HEK293 (cell line): ENCODE results near the gene CYB5RL.

Source experiments
- CTCF ChIA-PET: fragments of 350-600 bp; formaldehyde crosslinking; extraction: SDS; loops from one replicate; lab custom pipeline; 2021; ENCODE audit warnings: antibody characterized with exemption; lab: Yijun Ruan, JAX
- POLR2A ChIA-PET: fragments of 300-600 bp; formaldehyde crosslinking; extraction: SDS; loops from one replicate; lab custom pipeline; 2020; ENCODE audit warnings: antibody characterized with exemption, inconsistent platforms; lab: Yijun Ruan, JAX
- H3K27ac ChIP-seq: fragments of 200-500 bp; sonication (Bioruptor generic); 2 replicates; pipeline ENCODE4 v1.5.1; 2014; ENCODE audit warnings: low read depth, low read length, control low read depth, inconsistent platforms; ENCODE audit errors: extremely low read depth
- H3K36me3 ChIP-seq, 2 experiments: fragments of 200-500 bp in 1 of 2; sonication (Bioruptor generic) in 1 of 2; 1 replicate in 1 of 2; 2 replicates in 1 of 2; pipeline ENCODE4 v1.5.1; 2014 to 2017; ENCODE audit warnings: inconsistent platforms in 2 of 2, low read length in 2 of 2; ENCODE audit not compliant: control insufficient read depth in 2 of 2, insufficient read depth in 1 of 2
- H3K4me1 ChIP-seq: fragments of 200-500 bp; sonication (Bioruptor generic); 2 replicates; pipeline ENCODE4 v1.5.1; 2014; ENCODE audit warnings: mild to moderate bottlenecking, low read length, inconsistent platforms; ENCODE audit not compliant: control insufficient read depth, insufficient read depth
- H3K4me3 ChIP-seq: 2 replicates; pipeline ENCODE4 v1.5.1; 2011; ENCODE audit warnings: low read depth, mild to moderate bottlenecking, control low read depth, low read length, moderate library complexity
- H3K9me3 ChIP-seq: fragments of 200-500 bp; sonication (Bioruptor generic); 2 replicates; pipeline ENCODE4 v1.5.1; 2014; ENCODE audit warnings: low read depth, low read length, inconsistent platforms; ENCODE audit not compliant: control insufficient read depth, insufficient read depth
- FEZF1 ChIP-seq: fragments of 450-650 bp; formaldehyde crosslinking; IDR thresholded peaks from 2 replicates; pipeline ENCODE4 v1.5.1; 2016; ENCODE audit warnings: missing biosample characterization, missing genetic modification characterization
- GLIS2 ChIP-seq: fragments of 450-650 bp; formaldehyde crosslinking; IDR thresholded peaks from 2 replicates; pipeline ENCODE4 v1.5.1; 2016; ENCODE audit warnings: missing biosample characterization, missing genetic modification characterization
- KLF1 ChIP-seq: fragments of 450-650 bp; formaldehyde crosslinking; IDR thresholded peaks from 2 replicates; pipeline ENCODE4 v1.5.1; 2016; ENCODE audit warnings: missing biosample characterization, missing genetic modification characterization
- SALL2 ChIP-seq: fragments of 450-650 bp; formaldehyde crosslinking; IDR thresholded peaks from 2 replicates; pipeline ENCODE4 v1.5.0; 2017; ENCODE audit warnings: missing biosample characterization, mild to moderate bottlenecking, missing genetic modification characterization, borderline replicate concordance
- WT1 ChIP-seq: fragments of 450-650 bp; formaldehyde crosslinking; IDR thresholded peaks from 2 replicates; pipeline ENCODE4 v1.5.1; 2016; ENCODE audit warnings: missing biosample characterization, missing genetic modification characterization
- ZNF24 ChIP-seq: fragments of 450-650 bp; formaldehyde crosslinking; IDR thresholded peaks from 2 replicates; pipeline ENCODE4 v1.5.1; 2016; ENCODE audit warnings: missing biosample characterization, missing genetic modification characterization
- ZNF266 ChIP-seq: fragments of 450-650 bp; formaldehyde crosslinking; IDR thresholded peaks from 2 replicates; pipeline ENCODE4 v1.5.1; 2016; ENCODE audit warnings: missing biosample characterization, missing genetic modification characterization, low read depth
- ZNF354C ChIP-seq: fragments of 450-650 bp; formaldehyde crosslinking; IDR thresholded peaks from 2 replicates; pipeline ENCODE4 v1.5.1; 2016; ENCODE audit warnings: missing biosample characterization, missing genetic modification characterization, low read depth, borderline replicate concordance
- ZNF366 ChIP-seq: fragments of 450-650 bp; formaldehyde crosslinking; conservative IDR thresholded peaks from 2 replicates; pipeline ENCODE4 v1.5.1; 2016; ENCODE audit warnings: missing biosample characterization, missing genetic modification characterization
- ZNF391 ChIP-seq: fragments of 450-650 bp; formaldehyde crosslinking; IDR thresholded peaks from 2 replicates; pipeline ENCODE4 v1.5.1; 2016; ENCODE audit warnings: low read depth, missing biosample characterization, missing genetic modification characterization, borderline replicate concordance
- ZNF394 ChIP-seq: fragments of 450-650 bp; formaldehyde crosslinking; IDR thresholded peaks from 2 replicates; pipeline ENCODE4 v1.5.1; 2016; ENCODE audit warnings: missing biosample characterization, missing genetic modification characterization, mild to moderate bottlenecking, moderate library complexity, borderline replicate concordance
- ZNF404 ChIP-seq: fragments of 450-650 bp; formaldehyde crosslinking; IDR thresholded peaks from 2 replicates; pipeline ENCODE4 v1.5.1; 2017; ENCODE audit warnings: missing biosample characterization, missing genetic modification characterization
- ZNF433 ChIP-seq: fragments of 450-650 bp; formaldehyde crosslinking; IDR thresholded peaks from 2 replicates; pipeline ENCODE4 v1.5.1; 2016; ENCODE audit warnings: missing biosample characterization, missing genetic modification characterization, low read depth
- ZNF560 ChIP-seq: fragments of 450-650 bp; formaldehyde crosslinking; IDR thresholded peaks from 2 replicates; pipeline ENCODE4 v1.5.1; 2017; ENCODE audit warnings: missing biosample characterization, missing genetic modification characterization, borderline replicate concordance
- ZNF623 ChIP-seq: fragments of 450-650 bp; formaldehyde crosslinking; IDR thresholded peaks from 2 replicates; pipeline ENCODE4 v1.5.1; 2016; ENCODE audit warnings: missing biosample characterization, missing genetic modification characterization
- ZNF843 ChIP-seq: fragments of 450-650 bp; formaldehyde crosslinking; IDR thresholded peaks from 2 replicates; pipeline ENCODE4 v1.5.1; 2016; ENCODE audit warnings: missing biosample characterization, missing genetic modification characterization
- TF ChIP-seq, protein P1 (sequence below): fragments of 450-650 bp; formaldehyde crosslinking; IDR thresholded peaks from 2 replicates; pipeline ENCODE4 v1.5.1; 2016; ENCODE audit warnings: missing biosample characterization, missing genetic modification characterization
- TF ChIP-seq, protein P2 (sequence below): fragments of 450-650 bp; formaldehyde crosslinking; IDR thresholded peaks from 2 replicates; pipeline ENCODE4 v1.5.1; 2016; ENCODE audit warnings: missing biosample characterization, missing genetic modification characterization
- TF ChIP-seq, protein P3 (sequence below): fragments of 450-650 bp; formaldehyde crosslinking; conservative IDR thresholded peaks from 2 replicates; pipeline ENCODE4 v1.5.1; 2016; ENCODE audit warnings: low read depth, missing biosample characterization, missing genetic modification characterization
- TF ChIP-seq, protein P4 (sequence below): fragments of 450-650 bp; formaldehyde crosslinking; IDR thresholded peaks from 2 replicates; pipeline ENCODE4; 2016; ENCODE audit warnings: missing biosample characterization, missing genetic modification characterization
- TF ChIP-seq, protein P5 (sequence below): fragments of 450-650 bp; formaldehyde crosslinking; IDR thresholded peaks from 2 replicates; pipeline ENCODE4 v1.5.1; 2016; ENCODE audit warnings: missing biosample characterization, missing genetic modification characterization

The CYB5RL gene, protein sequence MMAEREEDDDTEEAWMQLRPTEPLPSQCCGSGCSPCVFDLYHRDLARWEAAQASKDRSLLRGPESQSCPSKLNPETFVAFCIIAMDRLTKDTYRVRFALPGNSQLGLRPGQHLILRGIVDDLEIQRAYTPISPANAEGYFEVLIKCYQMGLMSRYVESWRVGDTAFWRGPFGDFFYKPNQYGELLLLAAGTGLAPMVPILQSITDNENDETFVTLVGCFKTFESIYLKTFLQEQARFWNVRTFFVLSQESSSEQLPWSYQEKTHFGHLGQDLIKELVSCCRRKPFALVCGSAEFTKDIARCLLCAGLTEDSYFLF

DNA sequence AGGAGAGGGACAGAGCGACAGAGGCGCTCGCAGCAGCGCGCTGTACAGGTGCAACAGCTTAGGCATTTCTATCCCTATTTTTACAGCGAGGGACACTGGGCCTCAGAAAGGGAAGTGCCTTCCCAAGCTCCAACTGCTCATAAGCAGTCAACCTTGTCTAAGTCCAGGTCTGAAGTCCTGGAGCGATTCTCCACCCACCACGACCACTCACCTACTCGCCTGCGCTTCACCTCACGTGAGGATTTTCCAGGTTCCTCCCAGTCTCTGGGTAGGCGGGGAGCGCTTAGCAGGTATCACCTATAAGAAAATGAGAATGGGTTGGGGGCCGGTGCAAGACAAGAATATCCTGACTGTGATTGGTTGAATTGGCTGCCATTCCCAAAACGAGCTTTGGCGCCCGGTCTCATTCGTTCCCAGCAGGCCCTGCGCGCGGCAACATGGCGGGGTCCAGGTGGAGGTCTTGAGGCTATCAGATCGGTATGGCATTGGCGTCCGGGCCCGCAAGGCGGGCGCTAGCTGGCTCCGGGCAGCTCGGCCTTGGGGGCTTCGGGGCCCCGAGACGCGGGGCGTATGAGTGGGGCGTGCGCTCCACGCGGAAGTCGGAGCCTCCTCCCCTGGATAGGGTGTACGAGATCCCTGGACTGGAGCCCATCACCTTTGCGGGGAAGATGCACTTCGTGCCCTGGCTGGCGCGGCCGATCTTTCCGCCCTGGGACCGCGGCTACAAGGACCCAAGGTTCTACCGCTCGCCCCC, at the start of gene CYB5RL, which contains the start of gene MRPL37:
Gene CYB5RL, minus strand, starts transcription at position 266 of the 754 bp plus-strand sequence. CDS start 4,414 bp downstream, outside the sequence.
Gene MRPL37, plus strand, starts transcription at position 403 of the 754 bp plus-strand sequence. Its CDS starts 77 bp downstream, at position 480.
- H3K9me3 ChIP-seq = no peaks in the 10 kb centered on the region
- H3K36me3 ChIP-seq = peaks cover 19 to 50% of the 10 kb centered on the region in 2 experiments
- POLR2A ChIA-PET = interaction anchor here (0.6 to 2.0 kb wide), 22 partner anchors 10 to 435 kb away, joined by 3 to 7 read pairs (median 4); no protein-coding TSS in a partner anchor
- peaks cover 5% of the 10 kb centered on the region for H3K4me1 ChIP-seq
- H3K4me3 ChIP-seq = peak within 1 kb of the TSS; percentile 72
- CTCF ChIA-PET = interaction anchor here (0.6 to 2.3 kb wide), 3 partner anchors 18 to 332 kb away, joined by 3 to 11 read pairs (median 4); no protein-coding TSS in a partner anchor
- peak within 1 kb of the TSS; percentile 61; the same call in 1 of the 2 replicates for H3K27ac ChIP-seq
- TF ChIP-seq FEZF1 (tag by site-specific recombination) (no peak), ZNF433 (tag by site-specific recombination) (no peak), KLF1 (tag by site-specific recombination) (no peak), ZNF391 (no peak), GLIS2 (tag by site-specific recombination) (0 out of 2 replicates have a peak, but pooled peaks have one; percentile 24), ZNF623 (no peak), ZNF366 (tag by site-specific recombination) (no peak; the same call in 1 of the 2 replicates), ZNF266 (tag by site-specific recombination) (no peak), ZNF394 (tag by site-specific recombination) (no peak), SALL2 (tag by site-specific recombination) (no peak), ZNF843 (no peak), ZNF354C (no peak), ZNF24 (tag by site-specific recombination) (0 out of 2 replicates have a peak, but pooled peaks have one; percentile 21), WT1 (peak; percentile 4; the same call in 1 of the 2 replicates), ZNF404 (tag by site-specific recombination) (no peak), ZNF560 (tag by site-specific recombination) (no peak)
- TF ChIP-seq, protein P1, sequence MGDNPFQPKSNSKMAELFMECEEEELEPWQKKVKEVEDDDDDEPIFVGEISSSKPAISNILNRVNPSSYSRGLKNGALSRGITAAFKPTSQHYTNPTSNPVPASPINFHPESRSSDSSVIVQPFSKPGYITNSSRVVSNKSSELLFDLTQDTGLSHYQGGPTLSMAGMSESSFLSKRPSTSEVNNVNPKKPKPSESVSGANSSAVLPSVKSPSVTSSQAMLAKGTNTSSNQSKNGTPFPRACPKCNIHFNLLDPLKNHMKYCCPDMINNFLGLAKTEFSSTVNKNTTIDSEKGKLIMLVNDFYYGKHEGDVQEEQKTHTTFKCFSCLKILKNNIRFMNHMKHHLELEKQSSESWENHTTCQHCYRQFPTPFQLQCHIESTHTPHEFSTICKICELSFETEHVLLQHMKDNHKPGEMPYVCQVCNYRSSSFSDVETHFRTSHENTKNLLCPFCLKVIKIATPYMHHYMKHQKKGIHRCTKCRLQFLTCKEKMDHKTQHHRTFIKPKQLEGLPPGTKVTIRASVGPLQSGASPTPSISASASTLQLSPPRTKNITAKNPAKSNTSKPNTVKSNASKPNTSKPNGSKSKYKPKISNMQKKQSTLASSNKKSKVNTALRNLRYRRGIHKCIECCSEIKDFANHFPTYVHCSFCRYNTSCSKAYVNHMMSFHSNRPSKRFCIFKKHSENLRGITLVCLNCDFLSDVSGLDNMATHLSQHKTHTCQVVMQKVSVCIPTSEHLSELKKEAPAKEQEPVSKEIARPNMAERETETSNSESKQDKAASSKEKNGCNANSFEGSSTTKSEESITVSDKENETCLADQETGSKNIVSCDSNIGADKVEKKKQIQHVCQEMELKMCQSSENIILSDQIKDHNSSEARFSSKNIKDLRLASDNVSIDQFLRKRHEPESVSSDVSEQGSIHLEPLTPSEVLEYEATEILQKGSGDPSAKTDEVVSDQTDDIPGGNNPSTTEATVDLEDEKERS = no peak
- TF ChIP-seq, protein P2, sequence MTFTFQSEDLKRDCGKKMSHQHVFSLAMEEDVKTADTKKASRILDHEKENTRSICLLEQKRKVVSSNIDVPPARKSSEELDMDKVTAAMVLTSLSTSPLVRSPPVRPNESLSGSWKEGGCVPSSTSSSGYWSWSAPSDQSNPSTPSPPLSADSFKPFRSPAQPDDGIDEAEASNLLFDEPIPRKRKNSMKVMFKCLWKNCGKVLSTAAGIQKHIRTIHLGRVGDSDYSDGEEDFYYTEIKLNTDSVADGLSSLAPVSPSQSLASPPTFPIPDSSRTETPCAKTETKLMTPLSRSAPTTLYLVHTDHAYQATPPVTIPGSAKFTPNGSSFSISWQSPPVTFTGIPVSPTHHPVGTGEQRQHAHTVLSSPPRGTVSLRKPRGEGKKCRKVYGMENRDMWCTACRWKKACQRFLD = no peak
- TF ChIP-seq, protein P3, sequence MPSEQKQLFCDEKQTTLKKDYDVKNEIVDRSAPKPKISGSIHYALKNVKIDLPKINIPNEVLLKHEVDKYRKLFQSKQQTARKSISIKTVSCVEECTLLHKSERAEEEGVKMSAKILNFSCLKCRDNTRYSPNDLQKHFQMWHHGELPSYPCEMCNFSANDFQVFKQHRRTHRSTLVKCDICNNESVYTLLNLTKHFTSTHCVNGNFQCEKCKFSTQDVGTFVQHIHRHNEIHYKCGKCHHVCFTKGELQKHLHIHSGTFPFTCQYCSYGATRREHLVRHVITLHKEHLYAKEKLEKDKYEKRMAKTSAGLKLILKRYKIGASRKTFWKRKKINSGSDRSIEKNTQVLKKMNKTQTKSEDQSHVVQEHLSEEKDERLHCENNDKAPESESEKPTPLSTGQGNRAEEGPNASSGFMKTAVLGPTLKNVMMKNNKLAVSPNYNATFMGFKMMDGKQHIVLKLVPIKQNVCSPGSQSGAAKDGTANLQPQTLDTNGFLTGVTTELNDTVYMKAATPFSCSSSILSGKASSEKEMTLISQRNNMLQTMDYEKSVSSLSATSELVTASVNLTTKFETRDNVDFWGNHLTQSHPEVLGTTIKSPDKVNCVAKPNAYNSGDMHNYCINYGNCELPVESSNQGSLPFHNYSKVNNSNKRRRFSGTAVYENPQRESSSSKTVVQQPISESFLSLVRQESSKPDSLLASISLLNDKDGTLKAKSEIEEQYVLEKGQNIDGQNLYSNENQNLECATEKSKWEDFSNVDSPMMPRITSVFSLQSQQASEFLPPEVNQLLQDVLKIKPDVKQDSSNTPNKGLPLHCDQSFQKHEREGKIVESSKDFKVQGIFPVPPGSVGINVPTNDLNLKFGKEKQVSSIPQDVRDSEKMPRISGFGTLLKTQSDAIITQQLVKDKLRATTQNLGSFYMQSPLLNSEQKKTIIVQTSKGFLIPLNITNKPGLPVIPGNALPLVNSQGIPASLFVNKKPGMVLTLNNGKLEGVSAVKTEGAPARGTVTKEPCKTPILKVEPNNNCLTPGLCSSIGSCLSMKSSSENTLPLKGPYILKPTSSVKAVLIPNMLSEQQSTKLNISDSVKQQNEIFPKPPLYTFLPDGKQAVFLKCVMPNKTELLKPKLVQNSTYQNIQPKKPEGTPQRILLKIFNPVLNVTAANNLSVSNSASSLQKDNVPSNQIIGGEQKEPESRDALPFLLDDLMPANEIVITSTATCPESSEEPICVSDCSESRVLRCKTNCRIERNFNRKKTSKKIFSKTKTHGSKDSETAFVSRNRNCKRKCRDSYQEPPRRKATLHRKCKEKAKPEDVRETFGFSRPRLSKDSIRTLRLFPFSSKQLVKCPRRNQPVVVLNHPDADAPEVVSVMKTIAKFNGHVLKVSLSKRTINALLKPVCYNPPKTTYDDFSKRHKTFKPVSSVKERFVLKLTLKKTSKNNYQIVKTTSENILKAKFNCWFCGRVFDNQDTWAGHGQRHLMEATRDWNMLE (tag by site-specific recombination) = no peak
- TF ChIP-seq, protein P4, sequence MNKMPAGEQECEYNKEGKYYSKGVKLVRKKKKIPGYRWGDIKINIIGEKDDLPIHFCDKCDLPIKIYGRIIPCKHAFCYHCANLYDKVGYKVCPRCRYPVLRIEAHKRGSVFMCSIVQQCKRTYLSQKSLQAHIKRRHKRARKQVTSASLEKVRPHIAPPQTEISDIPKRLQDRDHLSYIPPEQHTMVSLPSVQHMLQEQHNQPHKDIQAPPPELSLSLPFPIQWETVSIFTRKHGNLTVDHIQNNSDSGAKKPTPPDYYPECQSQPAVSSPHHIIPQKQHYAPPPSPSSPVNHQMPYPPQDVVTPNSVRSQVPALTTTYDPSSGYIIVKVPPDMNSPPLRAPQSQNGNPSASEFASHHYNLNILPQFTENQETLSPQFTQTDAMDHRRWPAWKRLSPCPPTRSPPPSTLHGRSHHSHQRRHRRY (tag by site-specific recombination) = no peak
- TF ChIP-seq, protein P5, sequence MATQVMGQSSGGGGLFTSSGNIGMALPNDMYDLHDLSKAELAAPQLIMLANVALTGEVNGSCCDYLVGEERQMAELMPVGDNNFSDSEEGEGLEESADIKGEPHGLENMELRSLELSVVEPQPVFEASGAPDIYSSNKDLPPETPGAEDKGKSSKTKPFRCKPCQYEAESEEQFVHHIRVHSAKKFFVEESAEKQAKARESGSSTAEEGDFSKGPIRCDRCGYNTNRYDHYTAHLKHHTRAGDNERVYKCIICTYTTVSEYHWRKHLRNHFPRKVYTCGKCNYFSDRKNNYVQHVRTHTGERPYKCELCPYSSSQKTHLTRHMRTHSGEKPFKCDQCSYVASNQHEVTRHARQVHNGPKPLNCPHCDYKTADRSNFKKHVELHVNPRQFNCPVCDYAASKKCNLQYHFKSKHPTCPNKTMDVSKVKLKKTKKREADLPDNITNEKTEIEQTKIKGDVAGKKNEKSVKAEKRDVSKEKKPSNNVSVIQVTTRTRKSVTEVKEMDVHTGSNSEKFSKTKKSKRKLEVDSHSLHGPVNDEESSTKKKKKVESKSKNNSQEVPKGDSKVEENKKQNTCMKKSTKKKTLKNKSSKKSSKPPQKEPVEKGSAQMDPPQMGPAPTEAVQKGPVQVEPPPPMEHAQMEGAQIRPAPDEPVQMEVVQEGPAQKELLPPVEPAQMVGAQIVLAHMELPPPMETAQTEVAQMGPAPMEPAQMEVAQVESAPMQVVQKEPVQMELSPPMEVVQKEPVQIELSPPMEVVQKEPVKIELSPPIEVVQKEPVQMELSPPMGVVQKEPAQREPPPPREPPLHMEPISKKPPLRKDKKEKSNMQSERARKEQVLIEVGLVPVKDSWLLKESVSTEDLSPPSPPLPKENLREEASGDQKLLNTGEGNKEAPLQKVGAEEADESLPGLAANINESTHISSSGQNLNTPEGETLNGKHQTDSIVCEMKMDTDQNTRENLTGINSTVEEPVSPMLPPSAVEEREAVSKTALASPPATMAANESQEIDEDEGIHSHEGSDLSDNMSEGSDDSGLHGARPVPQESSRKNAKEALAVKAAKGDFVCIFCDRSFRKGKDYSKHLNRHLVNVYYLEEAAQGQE (tag by site-specific recombination) = no peak
